ENCODE results near the gene EMC10.
"Not testable (repeated sequence)": the region's sequence is repeated elsewhere in the genome, so short reads cannot be mapped to it uniquely, and the experiment has no call there.

Gene EMC10

DNA sequence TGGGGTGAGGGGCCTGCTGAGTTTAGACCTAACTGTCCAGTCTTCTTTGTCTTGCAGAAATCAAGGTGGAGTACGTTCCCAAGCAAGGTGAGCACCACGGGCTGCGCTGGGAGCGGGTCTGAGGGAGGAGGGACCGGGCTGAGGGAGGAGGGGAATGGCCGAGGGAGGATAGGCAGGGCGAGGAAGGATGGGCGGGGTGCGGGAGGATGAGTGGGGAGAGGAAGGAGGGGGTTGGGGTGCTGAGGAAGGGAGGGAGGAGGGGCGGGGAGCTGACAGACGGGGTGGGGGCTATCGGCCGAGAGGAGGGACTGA is 25.1 kb upstream of the EMC10 start:
- no peak for DNase-seq (ENCODE audit: low spot score)

- no peak for DNase-seq (ENCODE audit: low spot score)
These were observed 23.1 kb upstream of the EMC10 start for GRCh38 chr19:50453243-50453642.

DNA sequence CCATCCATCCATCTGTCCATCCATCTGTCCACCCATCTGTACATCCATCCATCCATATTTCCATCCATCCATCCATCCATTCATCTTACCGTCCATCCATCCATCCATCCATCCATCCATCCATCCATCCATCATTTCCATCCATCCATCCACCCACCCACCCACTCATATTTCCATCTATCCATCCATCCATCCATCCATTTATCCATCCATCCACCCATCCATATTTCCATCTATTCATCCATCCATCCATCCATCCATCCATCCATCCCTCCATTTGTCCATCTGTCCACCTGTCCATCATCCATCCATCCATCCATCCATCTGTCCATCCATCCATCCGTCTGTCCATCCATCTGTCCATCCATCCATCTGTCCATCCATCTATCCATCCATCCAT is 20.3 kb upstream of the EMC10 start:
- DNase-seq (ENCODE audit: low spot score): no peak

DNA sequence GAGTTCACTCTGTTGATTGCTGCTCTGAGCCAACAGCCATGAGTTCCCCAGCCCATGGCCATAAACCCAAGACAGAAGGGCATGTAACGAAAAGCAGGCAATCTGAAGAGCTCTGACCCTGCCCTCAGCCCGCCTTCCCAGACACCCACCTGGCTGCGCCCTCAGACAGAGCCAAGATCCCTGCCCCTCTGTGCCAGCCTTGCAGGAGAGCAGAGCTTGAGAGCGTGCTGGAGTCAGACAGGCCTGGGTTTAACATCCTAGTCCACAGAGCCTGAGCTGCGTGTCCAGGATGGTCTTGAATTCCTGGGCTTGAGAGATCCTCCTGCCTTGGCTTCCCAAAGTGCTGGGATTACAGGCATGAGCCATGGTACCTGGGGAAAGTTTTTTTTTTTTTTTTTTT is 19.0 kb upstream of the EMC10 start:
- DNase-seq (ENCODE audit: low spot score): no peak

DNA sequence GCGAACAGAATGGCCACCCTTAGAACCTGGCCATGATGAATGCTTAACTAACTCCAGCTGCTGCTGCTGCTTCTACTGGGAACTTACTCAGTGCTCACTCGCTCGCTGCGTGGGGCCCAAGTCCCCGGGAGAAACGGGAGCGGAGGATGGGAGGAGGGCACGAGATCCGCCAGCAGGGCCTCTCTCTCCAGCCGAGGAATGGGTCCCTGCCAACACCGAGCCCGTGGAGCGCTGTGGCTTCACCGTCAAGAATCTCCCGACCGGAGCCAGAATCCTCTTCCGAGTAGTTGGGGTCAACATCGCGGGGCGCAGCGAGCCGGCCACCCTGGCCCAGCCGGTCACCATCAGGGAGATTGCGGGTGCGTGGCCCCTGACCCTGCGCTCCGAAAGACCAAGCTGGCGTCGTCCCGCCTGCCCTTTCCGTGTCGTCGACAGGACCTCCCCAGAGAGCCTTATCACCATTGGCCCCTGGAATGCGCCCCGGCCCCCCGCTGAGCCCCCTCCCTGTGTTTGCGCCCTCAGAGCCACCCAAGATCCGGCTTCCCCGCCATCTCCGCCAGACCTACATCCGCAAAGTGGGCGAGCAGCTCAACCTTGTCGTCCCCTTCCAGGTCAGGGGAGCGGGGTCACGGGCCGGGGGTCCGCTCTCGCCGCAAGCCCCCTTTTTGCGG is 17.8 kb upstream of the EMC10 start:
- no peak for DNase-seq (ENCODE audit: low spot score)

DNA sequence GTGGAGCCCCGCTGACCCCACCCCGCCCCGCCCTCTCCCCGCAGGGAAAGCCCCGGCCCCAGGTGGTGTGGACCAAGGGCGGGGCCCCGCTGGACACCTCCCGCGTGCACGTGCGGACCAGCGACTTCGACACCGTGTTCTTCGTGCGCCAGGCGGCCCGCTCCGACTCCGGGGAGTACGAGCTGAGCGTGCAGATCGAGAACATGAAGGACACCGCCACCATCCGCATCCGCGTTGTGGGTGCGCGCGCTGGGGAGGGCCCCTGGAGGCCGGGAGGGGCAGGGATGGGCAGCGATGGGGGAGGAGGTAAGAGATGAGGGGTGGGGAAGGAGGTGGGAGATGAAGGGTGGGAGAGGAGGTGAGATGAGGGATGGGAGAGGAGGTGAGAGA is 17.2 kb upstream of the EMC10 start:
- DNase-seq (ENCODE audit: low spot score): no peak

- no peak for DNase-seq (ENCODE audit: low spot score)
These were observed 16.7 kb upstream of the EMC10 start for GRCh38 chr19:50459638-50460037.

- peak; percentile 72 for DNase-seq (ENCODE audit: low spot score)
These were observed 16.0 kb upstream of the EMC10 start for GRCh38 chr19:50460161-50460765.

DNA sequence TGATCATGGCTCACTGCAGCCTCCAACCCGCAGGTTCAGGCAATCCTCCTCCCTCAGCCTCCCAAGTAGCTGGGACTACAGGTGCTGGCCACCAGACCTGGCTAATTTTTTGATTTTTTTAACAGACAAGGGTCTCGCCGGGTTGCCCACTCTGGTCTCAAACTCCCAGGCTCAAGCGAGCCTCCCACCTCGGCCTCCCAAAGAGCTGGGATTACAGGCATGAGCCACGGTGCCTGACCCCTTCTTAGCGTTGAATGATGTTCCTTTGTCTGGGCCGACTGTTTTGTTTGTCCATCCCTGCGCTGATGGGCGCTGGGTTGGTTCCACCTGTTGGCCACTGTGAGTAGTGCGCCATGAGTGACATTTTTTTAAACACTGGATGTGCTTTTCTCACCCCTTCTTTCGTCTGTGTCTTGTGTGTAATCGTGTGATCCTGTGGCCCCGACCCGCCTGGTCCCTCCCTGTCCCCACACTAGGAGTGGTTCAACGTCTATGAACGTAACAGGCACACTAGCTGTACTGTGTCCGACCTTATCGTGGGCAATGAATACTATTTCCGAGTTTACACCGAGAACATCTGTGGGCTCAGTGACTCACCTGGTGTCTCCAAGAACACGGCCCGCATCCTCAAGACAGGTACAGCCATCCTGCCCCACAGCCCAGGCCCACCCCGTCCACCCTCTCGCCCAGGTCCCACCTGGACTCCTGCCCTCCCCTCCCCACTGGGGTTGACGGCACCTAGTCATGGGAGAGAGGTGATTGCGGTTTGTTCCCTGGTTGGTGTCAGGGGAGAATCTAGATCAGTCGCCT is 15.0 kb upstream of the EMC10 start:
- peak; percentile 83 for DNase-seq (ENCODE audit: low spot score)

- no peak for DNase-seq (ENCODE audit: low spot score)
These were observed 13.3 kb upstream of the EMC10 start for GRCh38 chr19:50462970-50463369.

GRCh38 chr19:50464348-50464747 is 12.0 kb upstream of the EMC10 start:
- no peak for DNase-seq (ENCODE audit: low spot score)

GRCh38 chr19:50465000-50465399 is 11.3 kb upstream of the EMC10 start:
- no peak for DNase-seq (ENCODE audit: low spot score)

DNA sequence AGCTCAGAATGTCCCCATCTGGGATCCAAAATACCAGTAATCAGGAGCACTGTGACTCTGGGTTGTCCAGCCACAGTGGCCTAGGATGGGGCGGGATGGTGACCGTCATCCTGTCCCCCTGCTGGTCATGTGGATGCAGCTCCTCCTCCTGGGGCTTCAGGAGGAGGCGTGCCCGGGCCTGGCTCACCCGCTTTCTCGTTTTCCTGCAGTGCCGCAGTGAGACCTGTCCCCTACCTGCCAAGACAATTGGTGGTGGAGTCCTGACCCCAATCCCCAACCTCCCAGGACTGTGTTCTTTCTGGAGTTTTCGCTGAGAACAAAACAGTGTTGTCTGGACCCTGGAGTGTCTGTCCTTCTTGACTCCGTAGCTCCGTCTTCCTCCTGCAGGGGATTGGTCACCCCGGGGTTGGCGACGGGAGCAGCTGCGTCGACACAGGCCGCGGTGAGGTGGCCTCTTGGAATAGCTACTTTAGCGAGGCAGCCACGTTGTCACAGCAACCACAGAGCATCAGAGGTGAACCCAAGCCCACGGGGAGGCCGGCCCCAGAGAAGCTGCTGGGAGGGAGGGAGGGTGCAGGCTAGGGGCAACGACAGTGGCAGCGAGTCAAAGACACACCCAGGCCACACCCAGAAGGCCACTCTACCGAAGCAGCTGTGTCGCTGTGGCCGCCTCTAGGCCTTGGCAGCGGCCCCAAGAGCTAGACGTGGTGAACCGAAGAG is 10.2 kb upstream of the EMC10 start:
- peak; percentile 87 for DNase-seq (ENCODE audit: low spot score)

- no peak for DNase-seq (ENCODE audit: low spot score)
These were observed 9.6 kb upstream of the EMC10 start for GRCh38 chr19:50466706-50467039.

GRCh38 chr19:50467566-50467965 is 8.7 kb upstream of the EMC10 start:
- no peak for DNase-seq (ENCODE audit: low spot score)

DNA sequence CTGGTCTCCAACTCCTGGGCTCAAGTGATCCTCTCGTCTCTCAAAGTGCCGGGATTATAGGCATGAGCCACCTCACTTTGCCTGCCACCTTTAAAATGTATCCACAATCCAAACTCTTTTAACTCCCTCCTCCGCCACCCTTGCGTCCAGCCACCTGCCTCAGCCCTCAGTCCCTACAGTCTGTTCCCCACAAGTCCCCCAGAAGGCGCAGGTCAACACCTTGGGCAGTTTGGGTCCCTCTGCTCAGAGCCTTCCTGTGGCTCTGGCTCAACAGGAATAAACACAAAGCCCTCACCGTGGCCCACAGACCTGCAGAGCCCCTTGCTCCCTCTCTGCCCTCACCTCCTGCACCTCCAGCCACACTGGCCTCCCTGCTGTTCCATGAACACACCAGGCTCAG is 7.5 kb upstream of the EMC10 start:
- no peak for DNase-seq (ENCODE audit: low spot score)

DNA sequence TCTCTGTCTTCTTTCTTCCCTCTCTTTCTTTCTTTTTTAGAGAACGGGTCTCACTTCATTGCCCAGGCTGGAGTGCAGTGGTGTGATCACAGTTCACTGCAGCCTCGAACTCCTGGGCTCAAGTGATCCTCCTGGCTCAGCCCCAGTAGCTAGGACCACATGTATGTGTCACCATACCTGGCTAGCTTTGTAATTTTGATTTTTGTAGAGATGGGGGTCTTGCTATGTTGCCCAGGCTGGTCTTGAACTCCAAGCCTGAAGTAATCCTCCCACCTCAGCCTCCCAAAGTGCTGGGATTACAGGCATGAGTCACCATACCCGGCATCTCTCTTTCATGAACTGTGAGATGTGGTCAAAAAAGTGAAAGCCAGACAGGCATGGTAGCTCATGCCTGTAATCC is 3.0 kb upstream of the EMC10 start:
- not testable (repeated sequence) for DNase-seq (ENCODE audit: low spot score)

- no peak for DNase-seq (ENCODE audit: low spot score)
These were observed 1.2 kb upstream of the EMC10 start for GRCh38 chr19:50475101-50475568.

- DNase-seq (ENCODE audit: low spot score): no peak
These were observed 527 bp upstream of the EMC10 start for GRCh38 chr19:50475736-50476223.

- no peak for DNase-seq (ENCODE audit: low spot score)
These were observed 566 bp downstream of the EMC10 start for GRCh38 chr19:50476907-50477238.

DNA sequence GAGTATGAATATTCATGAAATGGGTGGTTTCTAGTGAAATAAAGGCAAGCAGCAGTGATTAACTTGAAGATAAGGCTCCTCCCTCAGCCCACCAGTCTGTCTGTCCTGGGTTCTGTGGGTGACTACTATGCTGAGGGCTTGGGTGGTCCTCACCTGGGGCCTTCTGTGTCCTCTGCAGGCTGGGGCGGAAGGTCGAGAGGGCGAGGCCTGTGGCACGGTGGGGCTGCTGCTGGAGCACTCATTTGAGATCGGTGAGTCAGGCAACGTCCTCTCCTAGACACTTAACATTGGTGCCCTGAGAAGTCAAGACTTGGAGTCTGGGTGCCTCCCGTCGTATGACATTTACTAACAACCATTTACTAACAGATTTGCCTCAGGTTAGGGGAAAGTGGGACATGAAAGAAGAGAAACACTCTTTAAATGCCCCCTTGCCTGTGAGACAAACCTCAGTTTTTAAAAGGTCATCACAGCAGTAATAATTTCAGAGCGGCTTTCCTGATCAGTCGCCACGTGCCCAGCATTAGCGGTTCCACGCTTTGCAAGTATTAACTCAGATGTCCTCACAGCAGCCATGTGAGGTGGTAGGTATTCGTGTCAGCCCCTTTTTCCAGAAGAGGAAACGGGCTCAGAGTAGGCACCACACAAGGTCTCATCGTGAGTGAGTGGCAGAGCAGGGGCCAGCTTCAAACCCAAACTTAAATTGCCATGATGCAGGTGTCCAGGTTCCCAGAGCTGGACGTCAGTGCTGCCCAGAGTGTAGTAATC is 1.6 kb downstream of the EMC10 start:
- DNase-seq (ENCODE audit: low spot score): no peak
